DND-41 (cell line): ENCODE data around the gene CACNA1D.

ENCODE experiments used
- CTCF ChIP-seq: IDR thresholded peaks from 2 replicates; pipeline ENCODE4 v1.5.1; 2012; ENCODE audit warnings: borderline replicate concordance, low read length, moderate library complexity, mild to moderate bottlenecking; ENCODE audit not compliant: poor library complexity, severe bottlenecking; ENCODE audit errors: extremely low read depth
- EZH2 ChIP-seq: IDR thresholded peaks from 3 replicates; pipeline ENCODE4 v1.6.1; 2012; ENCODE audit warnings: borderline replicate concordance, low read depth, mild to moderate bottlenecking, moderate library complexity, low read length, inconsistent platforms; ENCODE audit not compliant: severe bottlenecking

GRCh38 chr3:53803816-53804695, 309.6 kb downstream of the CACNA1D start:
- TF ChIP-seq CTCF (no peak), EZH2 (no peak)
